Adrenal gland (tissue), 5 donors: ENCODE results near the gene INPP5A.

ENCODE experiments used
- POLR2A ChIP-seq, 2 donors: fragments of 450-650 bp; IDR thresholded peaks; one replicate each; pipeline ENCODE4 v1.6.1; 2017; ENCODE audit warnings: antibody characterized with exemption in 2 of 2, mild to moderate bottlenecking in 2 of 2, moderate library complexity in 1 of 2
- TF ChIP-seq, protein P1 (sequence below), 6 experiments: fragments of 450-650 bp in 4 of 6; fragments of 200-600 bp in 2 of 6; sonication (generic) in 1 of 6; IDR thresholded peaks; 1 replicate in 5 of 6; 2 replicates in 1 of 6; pipeline versions ENCODE4 v1.5.1 to v1.8.0; 2016 to 2021; ENCODE audit warnings: antibody characterized with exemption in 6 of 6, mild to moderate bottlenecking in 2 of 6, moderate library complexity in 1 of 6
- donor health status: DM: no; HTN: no; CAD: no.

- TF ChIP-seq, protein P1, sequence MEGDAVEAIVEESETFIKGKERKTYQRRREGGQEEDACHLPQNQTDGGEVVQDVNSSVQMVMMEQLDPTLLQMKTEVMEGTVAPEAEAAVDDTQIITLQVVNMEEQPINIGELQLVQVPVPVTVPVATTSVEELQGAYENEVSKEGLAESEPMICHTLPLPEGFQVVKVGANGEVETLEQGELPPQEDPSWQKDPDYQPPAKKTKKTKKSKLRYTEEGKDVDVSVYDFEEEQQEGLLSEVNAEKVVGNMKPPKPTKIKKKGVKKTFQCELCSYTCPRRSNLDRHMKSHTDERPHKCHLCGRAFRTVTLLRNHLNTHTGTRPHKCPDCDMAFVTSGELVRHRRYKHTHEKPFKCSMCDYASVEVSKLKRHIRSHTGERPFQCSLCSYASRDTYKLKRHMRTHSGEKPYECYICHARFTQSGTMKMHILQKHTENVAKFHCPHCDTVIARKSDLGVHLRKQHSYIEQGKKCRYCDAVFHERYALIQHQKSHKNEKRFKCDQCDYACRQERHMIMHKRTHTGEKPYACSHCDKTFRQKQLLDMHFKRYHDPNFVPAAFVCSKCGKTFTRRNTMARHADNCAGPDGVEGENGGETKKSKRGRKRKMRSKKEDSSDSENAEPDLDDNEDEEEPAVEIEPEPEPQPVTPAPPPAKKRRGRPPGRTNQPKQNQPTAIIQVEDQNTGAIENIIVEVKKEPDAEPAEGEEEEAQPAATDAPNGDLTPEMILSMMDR (IDR thresholded peaks at IDR 0.05) = no peak
- TF ChIP-seq POLR2A (IDR thresholded peaks at IDR 0.05) = no peak
These were observed 291.8 kb downstream of the INPP5A start for GRCh38 chr10:132829403-132829802.
